ENCODE measurements around the gene THSD7A.

DNA sequence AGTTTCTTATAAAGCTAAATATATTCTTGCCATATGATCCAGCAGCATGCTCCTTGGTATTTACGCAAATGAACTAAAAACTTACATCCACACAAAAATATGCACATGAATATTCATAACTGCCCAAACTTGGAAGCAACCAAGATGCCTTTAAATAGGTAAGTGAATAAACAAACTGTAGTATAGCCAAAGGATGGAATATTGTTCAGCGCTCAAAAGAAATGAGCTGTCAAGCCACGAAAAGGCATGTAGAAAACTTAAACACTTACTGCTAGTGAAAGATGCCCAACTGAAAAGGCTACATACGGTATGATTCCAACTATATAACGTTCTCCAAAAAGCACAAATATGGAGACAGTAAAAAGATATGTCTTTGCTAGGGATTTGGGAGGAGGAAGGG is 12.7 kb downstream of the THSD7A start:
- no peak for TF ChIP-seq CTCF (IDR thresholded peaks at IDR 0.05; ENCODE audit: insufficient read depth, low read depth, low read length)
- TF ChIP-seq EZH2 (IDR thresholded peaks at IDR 0.05; ENCODE audit: insufficient read depth, low read length): no peak
